A204.1 (cell line): Measurements from ENCODE around the gene PFKFB1.
"Not testable (repeated sequence)": the region's sequence is repeated elsewhere in the genome, so short reads cannot be mapped to it uniquely, and the experiment has no call there.

Experiments
- FAIRE-seq: peaks from 2 replicates; lab custom pipeline; 2012; peaks lifted over from hg19 to GRCh38; lab: Jason Lieb, UNC

Gene PFKFB1

DNA sequence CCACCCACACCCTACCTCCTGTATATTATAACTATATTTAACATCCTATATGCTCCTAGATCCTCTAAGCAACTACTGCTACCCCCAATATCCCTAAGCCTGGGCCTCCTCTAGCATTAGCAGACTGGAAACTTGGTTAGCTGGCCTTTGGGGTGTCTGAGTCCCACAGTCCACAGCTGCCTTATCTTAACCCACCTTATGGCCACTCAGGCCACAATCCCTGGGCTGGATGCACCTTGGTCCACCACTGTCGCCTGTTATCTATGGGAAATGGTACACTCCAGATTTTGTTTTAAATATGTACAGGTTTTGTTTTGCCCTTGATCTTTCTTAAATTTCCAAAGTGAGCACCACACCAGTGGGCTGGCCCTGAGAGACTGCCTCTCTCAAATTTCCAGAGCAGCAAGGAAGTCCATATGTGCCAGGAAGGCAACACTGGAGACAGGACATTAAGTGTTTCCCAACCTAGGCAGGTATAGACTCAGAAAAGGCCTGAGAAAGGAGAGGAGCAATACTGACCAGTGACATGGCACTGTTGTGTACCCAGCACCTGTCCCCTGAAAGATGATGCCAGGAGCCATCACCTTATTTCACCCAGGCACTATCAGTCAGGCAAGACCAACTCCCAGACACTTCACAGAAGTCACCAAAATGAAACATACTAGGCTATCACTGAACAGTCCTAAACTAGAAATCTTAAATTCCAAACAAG, 921 bp downstream of the PFKFB1 start:
- FAIRE-seq = no peak

- FAIRE-seq = no peak
These were observed 2.3 kb downstream of the PFKFB1 start for GRCh38 chrX:54991706-54992105.

DNA sequence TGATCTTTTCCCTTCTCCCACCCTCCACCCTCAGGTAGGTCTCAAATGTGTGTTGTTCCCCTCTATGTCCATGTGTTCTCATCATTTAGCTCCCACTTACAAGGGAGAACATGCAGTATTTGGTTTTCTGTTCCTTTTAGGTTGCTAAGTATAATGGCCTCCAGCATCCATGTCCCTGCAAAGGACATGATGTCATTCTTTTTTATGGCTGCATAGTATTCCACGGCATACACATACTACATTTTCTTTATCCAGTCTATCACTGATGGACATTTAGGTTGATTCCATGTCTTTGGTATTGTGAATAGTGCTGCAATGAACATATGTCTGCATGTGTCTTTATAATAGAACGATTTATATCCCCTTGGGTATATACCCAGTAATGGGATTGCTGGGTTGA, 10.7 kb downstream of the PFKFB1 start:
- not testable (repeated sequence) for FAIRE-seq

- no peak for FAIRE-seq
These were observed 13.7 kb downstream of the PFKFB1 start for GRCh38 chrX:54980334-54980733.

- no peak for FAIRE-seq
These were observed 14.6 kb downstream of the PFKFB1 start for GRCh38 chrX:54979432-54979831.

DNA sequence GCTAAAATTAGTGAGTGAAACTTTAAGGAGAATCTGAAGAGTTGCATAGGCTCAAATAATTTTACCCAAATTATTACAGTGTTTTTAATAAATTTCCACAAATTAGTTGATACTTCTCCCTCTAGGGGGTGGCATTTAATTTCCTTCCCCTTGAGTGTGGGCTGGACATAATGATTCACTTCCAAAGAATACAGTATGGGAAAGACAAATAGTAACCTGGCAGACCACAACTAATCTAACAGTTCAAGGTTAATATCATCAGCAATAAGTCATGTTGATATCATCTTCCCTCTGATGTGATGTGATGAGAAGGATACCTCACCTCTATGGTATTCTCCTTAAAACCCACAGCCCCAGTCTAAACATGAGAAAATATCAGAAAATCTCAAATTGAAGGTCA, 15.5 kb downstream of the PFKFB1 start:
- no peak for FAIRE-seq

DNA sequence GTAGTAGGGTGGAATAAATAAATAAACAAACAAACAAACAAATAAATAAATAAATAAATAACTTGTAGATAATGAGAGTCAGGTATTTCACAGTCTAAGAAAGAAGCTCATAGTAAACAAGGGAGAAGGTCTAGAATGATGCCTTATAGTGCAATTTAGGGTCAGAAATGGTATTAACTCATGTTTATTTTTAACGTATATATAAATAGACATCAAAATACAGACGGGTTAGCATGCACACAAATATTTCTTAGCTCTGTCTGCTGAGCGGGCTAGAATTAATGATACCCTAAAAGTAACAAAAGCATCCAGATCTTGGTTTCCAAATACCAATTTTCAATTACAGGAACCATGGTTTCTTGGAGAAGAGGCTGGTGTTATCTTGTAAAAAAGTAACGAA, 16.6 kb downstream of the PFKFB1 start:
- FAIRE-seq = no peak

DNA sequence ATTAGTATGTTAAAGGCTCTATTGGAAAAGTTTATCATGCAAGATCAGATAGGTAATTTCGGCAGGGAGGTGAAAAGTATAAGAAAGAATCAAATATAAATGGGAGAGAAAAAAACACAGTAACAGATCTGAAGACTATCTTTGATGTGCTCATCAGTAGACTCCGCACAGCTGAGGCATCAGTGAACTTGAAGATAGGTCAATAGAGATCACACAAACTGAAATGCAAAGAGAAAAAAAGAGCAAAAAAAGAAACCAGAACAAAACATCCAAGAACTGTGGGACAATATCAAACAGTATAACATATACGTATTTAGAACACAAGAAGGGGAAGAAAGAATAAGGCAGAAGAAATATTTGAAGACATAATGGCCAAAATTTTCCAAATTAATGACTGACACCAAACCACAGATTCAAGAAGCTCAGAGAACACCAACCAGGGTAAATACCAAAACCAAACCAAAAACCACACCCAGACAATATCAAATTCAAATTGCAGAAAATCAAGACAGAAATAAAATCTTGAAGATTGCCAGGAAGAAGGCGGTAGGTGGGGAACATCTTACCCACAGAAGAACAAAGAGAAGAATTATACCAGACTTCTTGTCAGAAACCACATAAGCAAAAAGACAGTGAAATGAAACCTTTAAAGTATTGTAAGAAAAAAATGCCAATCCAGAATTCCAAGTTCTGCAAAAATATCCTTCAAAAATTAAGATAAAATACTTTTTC, 29.1 kb downstream of the PFKFB1 start:
- no peak for FAIRE-seq

GRCh38 chrX:54961750-54962149, 32.2 kb downstream of the PFKFB1 start:
- FAIRE-seq = no peak

- FAIRE-seq = no peak
These were observed 43.1 kb downstream of the PFKFB1 start for GRCh38 chrX:54950730-54951375.

DNA sequence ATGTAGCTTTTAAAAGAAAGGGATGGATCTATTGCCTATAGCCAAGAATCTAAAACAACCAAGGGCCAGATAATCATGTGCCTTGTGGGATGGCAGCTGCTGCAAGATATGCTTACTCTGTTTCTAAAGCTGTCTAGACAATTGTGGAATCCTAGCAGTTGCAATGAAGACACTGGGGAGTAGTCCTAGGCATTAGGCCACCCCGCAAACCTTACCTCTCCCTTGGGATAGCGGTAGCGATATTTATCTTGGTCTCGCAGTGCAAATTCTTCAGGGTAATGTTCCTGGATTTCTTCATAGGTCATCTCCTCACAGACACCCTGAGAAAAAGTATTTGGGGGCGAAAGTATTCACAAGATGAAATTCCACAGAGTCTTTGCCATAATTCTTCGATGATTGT, 48.8 kb downstream of the PFKFB1 start:
- FAIRE-seq = no peak

DNA sequence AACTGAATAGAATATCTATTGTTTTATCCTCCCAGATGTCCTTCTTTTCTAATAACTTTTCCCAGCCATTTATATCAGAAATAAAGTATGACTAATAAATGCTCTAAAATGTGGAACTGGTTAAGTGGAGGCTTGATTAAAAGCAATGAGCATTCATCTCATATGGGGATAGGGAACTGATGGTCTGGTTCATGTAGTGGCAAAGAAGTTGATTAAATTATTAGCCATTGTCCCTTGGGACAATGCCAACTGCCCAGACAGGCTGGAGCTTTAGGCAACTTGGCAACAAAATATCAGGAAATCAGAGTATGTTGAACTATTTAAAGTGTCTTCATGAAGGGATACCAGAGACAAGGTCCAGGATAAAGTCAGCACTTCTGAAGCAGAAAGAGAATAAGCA, 49.2 kb downstream of the PFKFB1 start:
- no peak for FAIRE-seq

DNA sequence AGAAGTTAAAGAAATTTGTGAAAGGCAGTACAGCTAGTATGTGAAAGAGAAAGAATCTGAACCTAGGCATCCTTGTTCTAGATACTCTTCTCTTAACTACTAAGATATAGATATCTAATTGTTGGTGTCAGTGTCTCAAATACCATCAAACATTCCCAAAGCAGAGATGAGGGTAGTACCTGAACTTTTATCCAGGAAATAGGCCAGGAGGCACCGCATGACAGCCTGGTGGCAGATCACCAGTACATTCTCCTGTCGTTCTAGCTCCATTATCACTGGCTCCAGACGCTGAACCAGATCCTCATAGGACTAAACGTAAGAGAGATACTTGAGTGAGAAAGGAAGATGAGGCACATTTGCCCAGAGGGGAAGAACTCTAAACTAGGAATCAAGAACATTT, 56.6 kb downstream of the PFKFB1 start:
- FAIRE-seq = no peak

DNA sequence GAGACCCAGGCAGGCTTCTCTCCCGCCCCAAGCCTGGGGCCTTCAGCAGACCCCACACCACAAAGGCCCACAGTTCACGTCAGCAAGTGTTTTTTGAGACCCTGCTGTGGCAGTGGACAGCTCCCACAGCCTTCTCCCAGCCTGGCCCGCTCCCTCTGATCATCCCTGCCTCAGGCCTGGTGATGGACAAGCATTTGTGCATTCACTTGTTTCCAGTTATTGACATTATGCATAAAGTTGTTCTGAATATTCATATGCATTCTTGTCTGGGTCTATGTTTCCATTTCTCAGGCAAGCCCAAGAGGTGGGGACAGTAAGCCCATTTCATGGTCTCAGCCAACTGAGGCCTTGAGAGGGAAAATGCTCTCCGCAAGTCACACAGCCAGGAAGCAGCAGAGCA, 58.7 kb downstream of the PFKFB1 start:
- FAIRE-seq = no peak

GRCh38 chrX:54934890-54935289, 59.1 kb downstream of the PFKFB1 start:
- FAIRE-seq = no peak

DNA sequence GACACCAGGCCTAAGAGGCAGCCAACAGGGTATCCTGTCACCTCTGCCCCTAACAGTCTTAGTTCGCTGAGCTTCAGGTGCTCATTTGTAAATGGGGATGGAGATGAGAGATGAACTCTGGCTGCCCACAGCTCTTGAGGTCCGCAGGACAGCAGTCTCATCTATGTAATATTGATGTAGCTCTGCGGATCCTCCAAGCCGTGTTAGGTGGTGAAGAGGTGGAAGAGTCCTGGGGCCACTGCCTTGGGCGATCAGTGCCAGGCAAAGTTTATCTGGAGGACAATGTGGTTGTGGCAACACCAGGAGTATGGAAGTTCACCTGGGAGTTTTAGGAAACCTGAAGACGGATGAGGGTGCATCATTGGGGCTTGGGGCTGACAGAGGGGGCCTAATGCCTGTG, 59.9 kb downstream of the PFKFB1 start:
- no peak for FAIRE-seq

- FAIRE-seq = no peak
These were observed 60.7 kb downstream of the PFKFB1 start for GRCh38 chrX:54933150-54933826.

- no peak for FAIRE-seq
These were observed 62.9 kb downstream of the PFKFB1 start for GRCh38 chrX:54931107-54931506.

DNA sequence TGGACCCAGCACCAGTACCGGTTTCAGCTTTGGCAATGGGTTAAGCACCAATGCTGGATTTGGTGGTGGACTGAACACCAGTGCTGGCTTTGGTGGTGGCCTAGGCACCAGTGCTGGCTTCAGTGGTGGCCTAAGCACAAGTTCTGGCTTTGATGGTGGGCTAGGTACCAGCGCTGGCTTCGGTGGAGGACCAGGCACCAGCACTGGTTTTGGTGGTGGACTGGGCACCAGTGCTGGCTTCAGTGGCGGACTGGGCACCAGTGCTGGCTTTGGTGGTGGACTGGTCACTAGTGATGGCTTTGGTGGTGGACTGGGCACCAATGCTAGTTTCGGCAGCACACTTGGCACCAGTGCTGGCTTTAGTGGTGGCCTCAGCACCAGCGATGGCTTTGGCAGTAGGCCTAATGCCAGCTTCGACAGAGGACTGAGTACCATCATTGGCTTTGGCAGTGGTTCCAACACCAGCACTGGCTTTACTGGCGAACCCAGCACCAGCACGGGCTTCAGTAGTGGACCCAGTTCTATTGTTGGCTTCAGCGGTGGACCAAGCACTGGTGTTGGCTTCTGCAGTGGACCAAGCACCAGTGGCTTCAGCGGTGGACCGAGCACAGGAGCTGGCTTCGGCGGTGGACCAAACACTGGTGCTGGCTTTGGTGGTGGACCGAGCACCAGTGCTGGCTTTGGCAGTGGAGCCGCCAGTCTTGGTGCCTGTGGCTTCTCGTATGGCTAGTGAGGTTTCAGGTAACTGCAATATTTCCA, 63.5 kb downstream of the PFKFB1 start:
- FAIRE-seq = no peak

GRCh38 chrX:54928876-54929275, 65.1 kb downstream of the PFKFB1 start:
- no peak for FAIRE-seq

DNA sequence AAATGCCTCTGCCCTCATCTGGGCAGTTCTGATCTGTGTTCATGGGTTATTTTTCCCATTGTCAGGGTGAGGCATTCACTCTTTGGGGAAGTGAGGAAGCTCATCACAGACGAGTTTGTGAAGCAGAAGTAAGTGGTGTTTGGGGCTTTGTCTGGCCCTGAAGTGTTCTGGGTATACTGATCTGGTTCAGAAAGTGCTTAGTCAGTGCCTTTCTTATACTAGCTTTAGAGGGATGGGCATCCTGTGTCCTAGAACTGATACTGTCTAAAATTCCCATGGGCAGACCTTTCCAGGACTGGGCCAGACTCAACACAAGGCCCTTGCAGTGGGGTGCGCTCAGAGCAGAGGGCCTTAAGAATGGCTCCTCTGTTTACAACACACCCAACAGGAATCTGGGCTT, 67.0 kb downstream of the PFKFB1 start:
- no peak for FAIRE-seq

- FAIRE-seq = no peak
These were observed 70.6 kb downstream of the PFKFB1 start for GRCh38 chrX:54923376-54923775.
